ENCODE data around the gene AIPL1.
A peak's percentile ranks its signal among the peaks of the same experiment; 100 is the strongest.

Gene AIPL1

DNA sequence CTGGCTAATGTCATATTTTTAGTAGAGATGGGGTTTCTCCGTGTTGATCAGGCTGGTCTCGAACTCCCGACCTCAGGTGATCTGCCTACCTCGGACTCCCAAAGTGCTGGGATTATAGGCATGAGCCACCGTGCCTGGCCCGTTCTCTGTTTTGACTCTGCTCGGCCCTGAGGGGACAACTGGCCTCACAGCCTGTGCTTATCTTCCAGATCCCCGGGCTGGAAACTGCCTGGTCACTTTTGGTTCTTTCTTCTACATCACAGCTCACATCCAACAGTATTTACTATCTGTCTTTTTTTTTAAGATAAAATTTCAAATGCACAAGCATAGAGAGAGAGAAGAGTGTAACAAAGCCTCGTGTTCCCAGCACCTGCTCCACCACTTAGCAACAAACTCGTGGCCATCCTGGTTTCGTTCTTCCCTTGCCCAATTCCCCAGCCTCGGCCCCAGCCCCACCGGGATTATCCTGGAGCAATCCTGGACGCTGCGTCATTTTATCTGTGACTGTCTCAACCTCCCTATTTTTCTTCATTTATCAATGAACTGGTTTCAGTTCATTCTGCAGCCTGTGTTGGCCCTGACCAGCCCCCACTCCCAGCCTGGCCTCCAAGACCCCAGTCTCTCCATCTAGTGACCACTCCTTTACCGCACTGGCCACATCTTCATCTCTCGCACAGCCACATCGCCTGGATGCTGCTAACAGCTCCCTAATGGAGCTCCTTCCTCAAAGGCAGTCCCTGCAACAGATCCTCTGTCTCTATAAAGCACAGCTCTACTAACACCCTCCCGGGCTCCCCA is 30.5 kb upstream of the AIPL1 start:
- no peak for DNase-seq

DNA sequence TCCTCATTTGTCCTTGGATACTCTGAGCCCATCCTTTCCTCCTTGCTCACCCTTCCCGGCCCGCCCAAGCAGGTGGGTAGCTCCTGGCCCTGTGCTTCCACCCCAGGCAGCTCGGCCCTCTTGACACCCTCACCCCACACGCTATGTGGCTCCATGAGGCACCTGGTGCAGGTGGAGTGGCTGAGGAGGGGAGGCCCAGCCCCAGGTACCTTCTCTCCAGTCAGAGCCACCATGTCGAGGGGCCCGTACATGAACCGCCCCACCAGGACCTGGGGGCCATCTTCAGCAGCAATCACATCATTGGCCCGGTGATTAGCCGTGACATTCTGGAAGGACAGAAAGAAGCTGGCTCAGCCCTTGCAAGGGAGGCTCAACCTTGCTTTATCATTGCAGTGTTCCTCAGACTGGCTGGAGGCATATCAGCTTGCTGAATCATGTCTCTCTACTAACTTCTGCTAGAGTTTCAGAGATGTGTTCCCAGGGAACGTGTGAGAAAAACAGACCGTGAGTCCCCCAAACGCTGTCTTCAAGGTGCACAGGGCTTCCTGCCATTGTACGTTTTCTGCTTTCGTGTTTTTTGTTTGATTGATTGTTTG is 29.6 kb upstream of the AIPL1 start:
- DNase-seq = no peak

DNA sequence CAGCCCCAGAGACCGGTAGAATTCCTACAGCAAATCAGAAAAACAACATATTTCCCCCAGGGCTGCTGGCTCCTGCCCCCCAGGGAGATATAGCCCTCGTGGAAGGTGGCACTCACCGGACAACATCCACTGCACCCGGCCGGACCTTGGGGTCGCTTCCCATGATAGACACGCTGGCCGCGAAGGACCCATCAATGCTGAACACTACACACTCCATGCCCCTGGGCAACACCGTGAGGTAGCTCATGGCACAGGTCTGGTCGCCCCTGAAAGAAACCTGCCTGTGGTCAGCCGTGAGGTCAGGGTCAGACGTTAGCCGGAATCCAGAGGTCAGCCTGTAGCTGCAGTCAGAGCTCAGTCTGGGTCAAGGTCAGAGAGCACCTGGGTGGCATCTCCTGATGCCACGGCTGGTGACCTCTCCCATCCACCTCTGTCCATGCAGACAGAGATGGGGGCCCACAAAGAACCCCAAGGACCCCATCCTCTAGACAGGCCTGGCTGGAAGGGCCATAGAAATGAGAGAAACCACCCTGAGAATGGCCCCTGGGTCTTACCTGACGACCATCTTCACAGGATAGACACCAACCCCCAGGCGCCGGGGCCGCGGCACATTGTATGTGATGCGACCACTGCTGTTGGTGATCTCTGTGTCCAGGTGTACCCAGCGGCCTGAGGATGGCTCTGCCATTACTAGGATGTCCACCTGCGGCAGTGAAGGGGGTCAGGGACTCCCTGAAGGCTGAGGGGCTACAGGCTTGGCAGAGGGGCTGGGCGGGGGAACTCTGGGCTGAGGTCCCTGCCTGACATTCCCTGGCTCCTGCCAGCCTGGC is 28.9 kb upstream of the AIPL1 start:
- no peak for DNase-seq

DNA sequence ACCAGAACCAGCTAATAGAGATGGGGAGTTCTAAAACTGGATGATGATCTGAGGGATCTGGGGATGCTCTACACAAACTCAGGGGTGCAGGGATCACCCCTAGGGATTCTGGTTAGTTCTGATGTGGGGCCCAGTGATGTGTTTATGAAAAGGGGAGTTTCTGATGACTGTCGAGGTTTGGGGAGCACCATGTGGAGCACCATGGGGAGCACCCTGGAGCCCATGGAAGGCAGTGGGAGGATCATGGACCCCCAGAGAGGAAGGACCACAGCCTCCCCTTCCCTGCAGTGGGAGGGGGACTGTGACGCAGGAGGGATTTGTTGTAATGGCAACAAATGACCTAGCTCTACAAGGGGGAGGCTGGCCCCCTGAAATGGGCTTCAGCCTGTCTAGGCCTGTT is 27.8 kb upstream of the AIPL1 start:
- no peak for DNase-seq

DNA sequence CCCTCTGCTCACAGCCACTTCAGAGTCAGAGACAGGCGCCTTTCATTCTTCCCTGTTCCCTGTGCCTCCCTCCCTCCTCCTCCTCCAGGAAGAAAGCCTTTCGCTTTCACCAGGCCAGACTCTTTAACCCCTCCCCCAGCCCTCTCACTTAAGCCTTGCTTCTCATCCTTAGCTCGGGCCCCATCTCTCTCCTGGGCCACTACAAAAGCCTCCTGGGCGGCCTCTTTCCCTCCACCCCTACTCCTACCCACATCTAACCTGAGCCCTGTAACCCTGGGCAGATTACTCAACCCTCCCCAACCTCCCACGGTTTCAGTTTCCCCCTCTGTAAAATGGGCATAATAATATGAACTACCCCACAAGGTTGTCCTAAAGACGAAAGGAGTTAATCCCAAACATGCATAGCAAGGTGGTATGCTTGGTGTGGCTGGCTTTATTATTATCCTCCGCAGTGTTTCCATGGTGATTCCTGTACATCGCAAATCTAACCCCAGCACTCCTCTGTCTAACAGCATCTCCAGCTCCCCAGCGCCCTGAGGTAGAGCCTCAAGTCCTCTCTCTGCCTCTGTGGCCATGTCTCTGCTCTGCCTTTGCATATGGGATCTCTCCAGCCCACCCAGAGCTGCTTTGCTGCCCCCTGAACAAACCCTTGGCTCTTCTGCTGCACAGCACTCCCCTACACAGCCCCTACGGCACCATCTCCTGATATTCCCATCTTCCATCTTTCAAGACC is 27.0 kb upstream of the AIPL1 start:
- peak; percentile 56 for DNase-seq

DNA sequence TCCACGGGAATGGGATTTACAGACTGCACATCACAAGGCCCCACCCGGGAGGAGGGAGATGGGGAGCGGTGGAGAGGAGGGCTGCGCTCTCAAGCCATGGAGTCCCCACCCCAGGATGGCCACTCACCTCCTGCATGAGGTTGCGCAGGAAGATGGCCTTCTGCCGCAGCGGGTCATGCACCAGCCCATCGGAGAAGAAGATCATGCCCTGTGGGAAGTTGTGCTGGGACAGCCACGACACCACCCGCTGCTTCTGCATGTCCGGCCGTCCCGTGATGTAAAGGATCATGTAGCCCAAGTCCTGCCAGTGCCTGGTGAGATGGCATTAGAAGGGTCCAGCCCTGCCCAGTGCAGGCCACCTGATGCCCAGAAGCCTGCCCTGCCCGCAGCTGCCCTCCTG is 26.3 kb upstream of the AIPL1 start:
- DNase-seq = no peak

DNA sequence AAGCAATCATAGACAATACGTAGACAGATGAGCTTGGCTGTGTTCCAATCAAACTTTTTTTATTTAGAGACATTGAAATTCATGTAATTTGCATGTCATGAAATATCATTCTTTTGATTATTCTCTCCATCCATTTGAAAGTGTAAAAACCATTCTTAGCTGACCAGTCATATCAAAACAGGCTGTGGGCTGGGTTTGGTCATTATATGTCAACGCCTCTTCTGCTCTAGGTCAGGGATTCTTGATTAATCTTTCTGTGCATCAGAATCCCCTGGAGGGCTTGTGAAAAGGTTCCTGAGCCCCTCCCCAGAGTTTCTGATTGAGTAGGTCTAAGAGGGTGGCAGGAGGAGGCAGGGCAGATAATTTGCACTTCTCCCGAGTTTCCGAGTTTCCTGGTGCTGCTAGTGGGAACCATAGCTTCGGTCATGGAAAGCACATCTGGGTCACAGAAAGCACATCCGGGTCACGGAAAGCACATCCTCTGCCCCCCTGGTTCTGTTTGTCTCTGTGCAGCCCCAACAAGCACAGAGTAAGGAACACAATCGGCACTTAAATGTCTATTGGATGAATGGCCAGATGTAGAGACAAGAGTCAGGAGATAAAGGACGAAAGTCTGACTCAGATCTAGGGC is 25.7 kb upstream of the AIPL1 start:
- DNase-seq = no peak

DNA sequence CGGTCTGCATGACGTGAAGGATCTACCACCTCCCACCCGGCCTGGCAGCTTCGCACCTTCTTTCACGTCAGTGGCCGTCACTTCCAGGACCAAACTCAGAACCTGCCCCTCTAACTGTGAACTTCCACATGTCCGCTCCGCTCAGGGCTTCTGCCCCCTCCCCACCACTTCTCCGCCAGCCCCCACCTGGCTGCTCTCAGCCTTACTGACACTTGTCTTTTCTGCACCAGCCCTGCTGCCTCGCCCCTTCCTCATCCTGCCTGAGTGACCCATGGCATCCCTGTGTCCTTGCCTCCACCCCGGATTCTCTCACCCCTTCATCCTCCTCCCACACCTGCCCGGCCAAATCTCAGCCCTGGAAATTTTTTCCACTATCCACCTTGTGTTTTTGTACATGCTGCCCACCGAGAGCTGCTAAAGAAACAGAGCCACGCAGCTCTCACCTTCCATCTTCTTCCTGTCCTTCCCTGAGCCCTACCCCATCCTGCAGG is 23.6 kb upstream of the AIPL1 start:
- no peak for DNase-seq

DNA sequence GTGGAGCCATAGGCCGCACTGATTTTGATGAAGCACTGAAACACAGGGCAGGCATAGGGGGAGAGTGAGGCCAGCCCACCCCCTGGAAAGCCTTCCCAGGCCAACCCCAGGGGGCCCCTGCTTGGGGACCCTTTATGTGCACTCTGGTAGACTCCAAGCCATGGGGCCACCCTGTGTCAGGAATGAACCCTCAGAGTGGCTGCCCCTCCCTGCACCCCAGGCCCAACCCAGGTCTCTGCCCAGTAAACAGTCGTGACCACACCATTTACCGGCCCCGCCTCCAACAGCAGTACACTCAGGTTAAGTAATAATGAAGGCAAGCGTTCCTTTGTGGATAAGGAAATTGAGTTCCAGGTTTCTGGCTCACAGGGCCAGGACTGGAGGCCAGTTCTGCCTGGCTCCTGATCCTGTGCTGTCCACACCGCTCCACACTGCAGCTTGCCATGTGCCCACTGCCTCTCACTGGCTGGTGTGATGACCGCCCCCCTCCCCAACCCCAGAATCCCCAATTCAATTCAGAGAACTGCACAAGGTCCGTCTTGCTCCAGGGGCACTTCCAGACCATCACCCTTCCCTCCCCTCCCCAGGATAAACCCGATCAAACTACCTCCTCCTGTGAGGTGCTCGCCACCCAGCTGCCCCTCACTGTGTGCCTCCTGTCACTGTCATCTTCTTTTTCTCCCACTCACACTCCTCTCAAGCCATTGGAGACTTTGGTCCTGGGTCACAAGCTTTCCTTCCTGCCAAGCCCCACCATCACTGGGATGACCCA is 23.0 kb upstream of the AIPL1 start:
- DNase-seq = no peak

DNA sequence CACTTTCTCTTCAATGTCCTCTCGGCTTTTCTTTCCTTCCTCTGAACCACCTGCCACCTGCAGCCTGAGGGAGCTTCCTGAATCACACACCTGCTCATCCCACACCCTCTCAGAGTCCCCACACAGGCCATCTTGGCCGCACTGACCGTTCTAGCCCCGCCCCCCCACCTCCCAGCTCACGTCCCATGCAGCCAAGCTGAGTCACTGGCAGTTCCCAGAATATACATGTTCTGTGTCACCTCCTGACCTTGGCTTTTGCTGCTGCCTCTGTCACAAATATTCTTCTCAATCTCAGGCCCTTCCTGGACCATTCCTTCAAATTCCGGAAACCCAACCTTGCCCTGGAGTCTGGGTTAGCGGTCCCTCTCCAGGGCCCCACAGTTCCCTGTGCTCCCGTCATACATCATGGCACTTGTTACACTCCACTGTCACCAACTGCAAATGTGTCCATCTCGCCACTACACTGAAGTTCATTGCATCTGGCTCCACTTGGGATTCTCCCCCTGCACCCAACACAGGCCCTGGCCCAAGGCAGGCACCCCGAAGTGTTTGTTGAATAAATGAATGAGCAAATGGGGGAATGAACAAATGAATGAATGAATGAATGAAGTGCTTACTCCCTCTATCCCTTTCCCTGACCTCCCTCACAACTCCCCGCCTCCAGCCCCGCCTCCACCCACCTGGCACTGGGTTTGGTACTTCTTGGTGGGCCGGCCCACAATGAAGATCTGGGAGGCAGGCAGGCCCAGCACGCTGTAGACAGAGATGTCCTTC is 22.2 kb upstream of the AIPL1 start:
- no peak for DNase-seq

DNA sequence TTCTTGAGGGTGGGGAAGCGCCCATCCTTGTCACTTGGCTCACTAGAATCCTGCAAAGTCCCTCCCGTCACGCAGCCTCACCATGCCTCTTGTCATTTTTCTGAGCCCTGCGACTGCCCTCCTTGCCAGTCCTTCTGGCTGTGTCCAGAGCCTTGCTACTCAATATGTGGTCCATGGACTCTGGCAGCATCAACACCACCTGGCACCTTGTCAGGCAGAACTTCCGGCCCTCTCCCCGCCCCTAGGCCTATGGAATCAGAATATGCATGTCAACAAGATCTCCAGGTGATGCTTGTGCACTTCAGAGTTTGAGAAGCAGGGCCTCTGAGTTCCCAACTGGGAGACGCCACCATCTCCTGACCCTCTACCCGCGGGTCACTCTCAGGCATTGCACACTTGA is 21.4 kb upstream of the AIPL1 start:
- no peak for DNase-seq

DNA sequence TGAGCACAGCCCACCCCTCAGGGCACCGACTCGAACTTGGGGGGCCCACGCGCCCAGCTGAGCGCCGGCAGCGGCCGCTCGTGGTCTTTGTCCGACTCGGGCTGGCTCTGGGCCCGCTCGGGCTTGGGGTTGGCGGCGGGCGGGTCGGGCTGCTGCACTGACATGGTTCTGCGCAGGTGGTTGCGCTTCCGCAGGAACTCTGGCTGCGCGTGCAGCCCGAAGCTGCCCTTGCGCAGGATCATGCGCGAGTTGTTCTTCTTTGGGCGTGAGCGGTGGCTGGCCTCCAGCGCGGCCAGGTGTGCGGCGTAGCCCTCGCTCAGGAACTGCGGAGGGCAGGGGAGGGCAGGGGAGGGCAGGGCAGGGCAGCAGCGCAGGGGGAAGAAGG is 20.4 kb upstream of the AIPL1 start:
- peak; percentile 51 for DNase-seq

DNA sequence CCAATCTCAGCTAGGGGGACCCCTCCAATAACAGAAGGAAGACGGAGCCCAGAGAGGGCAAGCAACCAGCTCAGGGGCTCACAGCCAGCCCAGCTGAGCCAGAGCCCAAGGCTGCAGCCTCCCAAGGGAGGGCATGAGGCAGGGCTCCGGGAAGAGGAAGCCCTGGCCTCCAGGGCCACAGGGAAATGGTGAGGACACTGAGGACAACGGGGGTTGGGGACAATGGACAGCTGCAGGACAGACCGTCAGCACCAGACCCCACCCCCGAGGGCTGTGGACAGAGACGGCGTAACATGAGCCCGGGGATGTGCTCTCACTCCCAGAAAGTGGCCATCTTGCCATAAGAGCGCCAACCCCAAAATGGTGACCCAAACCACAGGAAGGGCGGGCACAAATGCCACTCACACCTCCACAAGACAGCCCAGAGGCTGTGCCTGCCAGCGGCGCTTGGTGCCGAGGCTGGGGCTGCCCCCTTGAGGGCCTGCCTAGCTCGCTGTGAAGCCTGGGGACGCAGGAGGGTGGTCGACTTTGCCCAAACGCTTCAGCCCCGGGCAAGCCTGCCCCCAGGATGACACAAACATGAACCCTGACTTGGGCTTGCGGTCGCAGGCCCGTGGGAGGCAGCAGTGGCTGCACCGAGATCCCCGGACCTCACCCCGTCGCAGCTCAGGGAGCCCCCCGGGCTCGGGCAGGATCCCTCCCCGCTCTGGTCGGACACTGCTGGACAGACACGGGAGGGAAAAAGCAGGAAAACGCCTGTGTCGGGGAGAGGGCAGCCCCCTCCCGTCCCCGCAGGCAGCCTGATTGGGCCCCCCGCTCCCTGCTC is 19.8 kb upstream of the AIPL1 start:
- DNase-seq = no peak

DNA sequence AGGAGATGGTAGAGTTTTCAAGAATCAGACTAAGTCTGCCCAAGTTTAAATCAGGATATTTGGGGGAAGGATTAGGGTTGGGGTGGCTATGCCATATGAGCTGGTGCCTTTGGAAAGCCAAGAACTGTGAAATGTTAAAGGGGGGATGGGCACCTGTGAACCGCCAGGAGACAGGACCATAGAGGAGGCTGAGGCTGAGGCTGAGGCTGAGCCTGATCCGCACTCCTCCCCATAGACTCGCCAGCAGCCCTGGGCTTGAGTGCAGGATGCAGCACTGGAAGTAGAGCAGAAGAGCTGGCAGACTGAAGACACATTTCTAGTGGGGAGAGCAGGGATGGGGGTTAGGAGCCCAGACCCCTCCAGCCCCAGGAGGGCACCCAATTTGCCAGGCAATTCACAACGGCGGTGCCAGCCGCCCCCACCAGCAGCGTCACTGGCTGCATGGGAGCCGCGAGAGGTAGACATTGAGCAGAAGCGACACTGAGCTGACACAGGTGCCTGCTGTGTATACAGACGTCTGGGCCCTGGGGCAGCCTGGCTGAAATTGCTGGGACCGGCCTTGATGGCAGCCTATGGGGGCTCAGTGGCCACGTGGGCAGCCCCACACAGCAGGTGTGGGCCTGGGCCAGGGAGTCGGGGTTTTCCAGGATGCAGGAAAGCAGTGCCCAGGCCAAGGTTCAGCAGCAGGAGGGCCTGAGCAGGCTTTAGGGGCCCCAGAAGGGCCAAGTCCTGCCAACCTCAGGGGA is 18.5 kb upstream of the AIPL1 start:
- DNase-seq = no peak

DNA sequence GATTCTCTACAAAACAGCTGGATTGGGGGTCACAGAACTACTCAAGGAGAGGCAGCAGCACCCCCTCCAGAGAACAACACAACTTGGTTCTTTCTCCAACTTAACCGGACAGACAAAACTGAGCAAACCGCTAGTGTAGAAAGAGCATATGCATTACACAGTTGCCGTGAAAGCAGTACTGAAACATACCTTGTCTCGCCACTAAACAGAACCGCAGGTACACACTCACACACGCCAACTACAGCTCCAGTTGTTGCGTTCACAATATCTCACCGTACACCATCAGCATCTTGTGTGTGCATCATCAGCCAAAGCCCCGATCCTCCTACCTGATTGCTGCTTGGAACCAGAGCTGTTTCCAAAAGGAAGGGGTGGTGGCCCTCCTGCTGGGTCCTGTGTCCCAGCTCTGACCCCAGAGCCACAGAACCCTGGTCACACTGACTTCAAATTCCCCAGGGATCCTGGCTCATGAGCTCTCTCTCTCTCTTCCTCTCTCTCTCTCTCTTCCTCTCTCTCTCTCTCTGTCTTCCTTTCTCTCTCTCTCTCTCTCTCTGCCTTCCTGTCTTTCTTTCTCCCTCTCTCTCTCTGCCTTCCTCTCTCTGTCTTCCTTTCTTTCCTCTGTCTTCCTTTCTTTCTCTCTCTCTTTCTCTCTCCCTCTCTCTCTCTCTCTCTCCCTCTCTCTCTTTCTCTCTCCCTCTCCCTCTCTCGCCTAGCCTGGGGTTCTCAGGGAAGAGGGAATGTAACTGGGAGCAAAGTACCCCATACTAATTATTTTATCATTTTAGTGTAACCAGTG is 17.7 kb upstream of the AIPL1 start:
- no peak for DNase-seq

DNA sequence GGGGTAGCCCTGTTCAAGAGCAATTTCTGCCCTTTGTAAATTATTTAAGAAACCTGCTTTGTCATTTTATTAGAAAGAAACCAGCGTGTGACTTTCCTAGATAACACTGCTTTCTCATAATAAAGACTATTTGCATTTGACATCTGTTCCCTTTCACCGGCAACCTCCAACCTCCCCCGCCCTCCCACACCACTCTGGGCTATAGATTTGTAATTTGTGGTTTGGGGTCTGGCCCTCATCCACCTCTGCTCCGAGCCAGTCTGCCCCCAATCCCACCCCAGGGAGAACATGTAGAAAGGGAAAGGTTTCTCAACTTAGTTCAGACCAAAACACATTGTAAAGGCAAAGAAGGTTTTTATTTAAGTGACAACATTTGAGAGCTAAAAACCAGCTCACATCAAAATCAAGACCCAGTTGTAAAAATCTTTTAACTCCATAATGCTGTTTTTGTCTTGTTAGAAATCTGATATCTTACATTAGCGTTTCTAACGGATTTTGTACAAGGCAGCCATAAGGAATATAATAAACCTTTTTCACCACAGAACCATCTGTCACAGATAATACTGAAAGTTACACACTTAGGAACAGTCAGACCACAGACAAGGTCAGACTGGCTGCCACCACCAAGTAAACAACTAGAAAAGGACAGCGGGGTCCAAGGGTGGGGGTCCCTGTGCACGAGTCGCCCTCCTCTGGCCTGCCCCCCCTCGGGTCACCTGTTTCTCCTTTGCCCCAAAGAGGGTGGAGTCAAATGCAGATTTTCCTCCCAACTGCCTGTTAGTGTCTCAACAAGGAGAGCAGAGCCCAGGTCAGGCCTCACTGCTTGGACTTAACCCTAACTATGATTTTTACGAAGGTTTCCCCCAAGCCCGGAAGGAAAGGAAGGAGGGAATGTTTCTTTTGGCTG is 16.3 kb upstream of the AIPL1 start:
- no peak for DNase-seq

DNA sequence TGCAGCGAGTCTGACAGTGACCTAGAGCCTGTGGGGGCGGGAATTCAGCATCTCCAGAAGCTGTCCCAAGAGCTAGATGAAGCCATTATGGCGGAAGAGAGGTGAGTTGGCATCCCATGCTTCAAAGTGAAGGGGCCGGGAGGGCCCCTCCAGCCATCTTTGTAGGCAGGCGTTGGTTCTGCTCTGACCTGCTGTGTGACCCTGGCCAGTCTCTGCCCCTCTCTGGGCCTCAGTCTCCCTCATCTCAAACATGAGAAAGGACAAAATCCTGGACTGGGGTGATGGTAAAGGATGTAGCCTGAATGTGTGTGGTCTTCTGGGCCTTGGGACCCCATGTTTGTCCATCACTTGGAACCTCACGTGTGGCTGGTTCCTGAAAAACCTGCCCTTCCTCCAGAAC is 14.4 kb upstream of the AIPL1 start:
- DNase-seq = no peak
